Activated naive CD4-positive, alpha-beta T cell (primary cell): ENCODE results near the gene RAI1.

Experiments
- DNase-seq, 4 experiments: peaks; one replicate each; lab custom pipeline; 2025; lab: John Stamatoyannopoulos, UW

Gene RAI1

DNA sequence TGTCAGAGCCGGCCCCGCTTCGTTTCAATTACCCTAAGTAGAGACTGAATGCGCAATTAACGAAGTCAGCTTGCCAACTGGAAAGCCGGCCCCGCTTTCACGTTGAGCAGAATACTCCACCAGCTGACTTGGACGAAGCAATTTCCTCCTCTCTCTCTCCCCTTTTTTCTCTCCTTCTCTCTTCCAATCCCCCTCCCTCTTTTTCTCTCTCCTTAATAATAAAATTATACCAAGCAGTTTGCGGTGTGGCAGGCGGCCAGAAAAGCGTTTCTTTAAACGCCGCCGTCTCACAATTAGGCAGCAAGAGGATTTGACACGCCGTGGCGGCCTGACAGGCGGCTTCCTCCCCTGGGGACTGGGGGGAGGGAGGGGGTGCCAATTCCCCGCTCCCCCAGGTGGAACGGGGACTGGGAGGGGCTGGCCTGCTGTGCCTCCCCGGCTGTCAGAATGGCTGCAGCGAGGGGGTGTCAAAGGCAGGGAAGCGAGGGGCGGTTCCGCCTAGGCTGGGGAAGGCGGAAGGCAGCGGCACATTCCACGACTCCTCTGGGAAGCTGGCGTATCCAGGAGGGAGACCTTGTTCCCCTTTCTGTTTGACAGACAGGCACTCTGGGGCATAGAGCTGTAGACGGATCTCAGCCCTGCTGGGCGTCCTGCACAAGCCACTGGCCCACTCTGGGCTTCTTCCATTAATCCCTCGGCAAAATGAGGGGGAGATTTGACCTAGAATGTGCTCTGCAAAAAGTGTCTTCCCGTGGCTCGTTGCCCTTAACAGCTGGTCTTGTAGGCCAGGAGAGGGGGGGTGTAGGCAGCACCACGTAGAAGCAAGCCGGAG is 102.8 kb downstream of the RAI1 start:
- DNase-seq = peak in 2 of 4 experiments; percentile 12 to 34

DNA sequence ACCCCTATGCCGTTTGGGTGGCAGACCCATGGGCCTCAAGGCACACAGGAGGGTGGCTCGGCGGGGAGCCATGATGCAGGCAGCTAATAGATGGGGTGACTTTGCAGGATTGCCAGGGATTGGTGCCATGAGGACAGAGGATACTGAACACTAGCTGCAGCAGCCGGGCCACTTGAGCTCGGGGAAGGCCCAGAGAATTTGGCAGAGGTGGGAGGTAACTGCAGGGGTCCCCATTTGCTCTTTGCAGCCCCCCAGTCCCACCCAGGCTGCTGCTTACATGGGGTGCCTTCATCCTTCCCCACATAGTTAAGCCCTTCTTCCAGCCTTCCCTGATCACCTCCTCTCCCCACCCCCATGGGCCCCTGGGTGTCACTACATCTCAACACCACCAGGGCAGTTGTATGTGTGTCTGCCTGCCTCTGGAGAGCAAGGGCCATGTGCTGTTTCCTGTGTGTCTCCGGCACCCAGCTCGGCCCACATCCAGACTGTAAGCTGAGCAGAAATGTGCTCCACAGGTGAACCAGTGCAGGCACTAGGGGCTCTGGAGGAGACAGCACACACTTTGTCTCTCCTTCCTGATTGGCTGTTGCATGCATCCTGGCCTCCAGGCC is 103.5 kb downstream of the RAI1 start:
- peak in 2 of 4 experiments; percentile 12 to 49 for DNase-seq

DNA sequence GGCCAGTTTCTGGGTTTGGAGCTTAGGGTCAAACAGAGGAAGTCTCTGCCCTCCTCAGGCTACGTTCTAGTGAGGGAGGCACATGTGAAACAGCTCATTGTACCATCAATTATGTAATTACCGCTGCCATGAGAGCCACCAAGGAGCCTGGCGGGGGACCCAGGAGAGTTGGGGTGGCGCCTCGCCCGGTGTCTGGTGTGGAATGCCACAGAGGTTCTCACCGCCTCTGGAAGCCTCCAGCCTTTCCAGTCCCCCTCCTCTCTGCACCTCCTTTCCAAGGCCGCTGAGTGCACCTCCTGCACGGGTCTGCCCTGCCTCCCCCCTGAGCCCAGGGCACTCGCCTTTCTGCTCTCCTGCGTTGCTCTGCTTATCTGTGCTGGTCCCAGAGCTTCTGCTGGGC is 104.1 kb downstream of the RAI1 start:
- no peak for DNase-seq

DNA sequence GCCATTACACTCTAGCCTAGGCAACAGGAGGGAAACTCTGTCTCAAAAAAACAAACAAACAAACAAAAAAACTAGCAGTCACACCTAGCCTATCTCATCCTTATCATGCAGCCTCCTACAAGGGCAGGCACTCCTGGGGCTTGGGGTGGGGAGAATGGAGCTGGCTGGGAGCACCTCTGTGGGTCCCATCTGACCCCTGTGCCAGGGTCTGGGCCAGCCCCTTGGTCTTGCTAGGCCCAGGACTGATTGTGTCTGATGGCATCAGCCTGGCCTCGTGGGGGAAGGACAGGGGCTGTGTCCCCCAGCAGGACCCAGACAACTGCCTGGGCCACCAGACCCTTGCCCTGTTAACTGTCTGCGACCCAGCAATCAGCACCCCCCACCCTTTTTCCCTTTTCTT is 105.7 kb downstream of the RAI1 start:
- DNase-seq = no peak

DNA sequence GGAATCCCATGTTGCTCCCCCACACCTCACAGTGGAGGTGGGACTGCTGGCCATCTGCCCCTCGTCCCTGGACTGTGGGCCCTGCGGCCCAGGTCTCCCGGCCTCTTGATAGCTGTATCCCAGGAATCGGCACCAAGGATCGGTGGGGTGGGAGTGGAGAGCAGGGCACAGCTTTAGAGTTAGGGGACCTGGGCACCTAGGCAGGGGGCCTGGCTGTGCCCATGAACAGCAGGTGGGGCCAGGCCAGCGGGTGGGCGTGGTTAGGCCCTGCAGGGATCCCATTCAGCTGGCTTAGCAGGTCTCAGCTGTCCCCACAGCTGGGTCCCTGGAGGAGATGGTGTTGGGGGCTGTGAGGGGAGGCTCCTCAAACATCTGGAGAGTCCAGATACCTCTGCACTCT is 106.3 kb downstream of the RAI1 start:
- DNase-seq = no peak

DNA sequence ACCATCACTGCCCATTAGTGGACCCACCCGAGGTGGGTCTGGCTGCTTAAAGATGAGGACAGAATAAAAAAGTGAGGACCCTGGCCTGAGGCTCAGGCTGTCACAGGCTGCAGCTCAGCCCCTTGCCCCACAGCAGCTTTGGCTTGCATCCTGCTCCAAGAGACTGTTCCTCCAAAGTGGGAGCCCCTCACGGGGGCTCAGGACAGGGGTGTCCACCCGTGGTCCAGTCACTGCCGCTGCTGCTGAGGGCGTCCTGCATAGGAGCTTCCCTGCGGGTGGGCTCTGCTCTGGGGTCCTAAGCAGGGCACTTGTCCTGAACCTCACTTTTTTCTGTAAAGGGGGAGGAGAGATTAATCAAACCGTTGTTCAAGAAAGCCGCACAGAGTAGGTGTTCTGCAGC is 107.7 kb downstream of the RAI1 start:
- DNase-seq = no peak

DNA sequence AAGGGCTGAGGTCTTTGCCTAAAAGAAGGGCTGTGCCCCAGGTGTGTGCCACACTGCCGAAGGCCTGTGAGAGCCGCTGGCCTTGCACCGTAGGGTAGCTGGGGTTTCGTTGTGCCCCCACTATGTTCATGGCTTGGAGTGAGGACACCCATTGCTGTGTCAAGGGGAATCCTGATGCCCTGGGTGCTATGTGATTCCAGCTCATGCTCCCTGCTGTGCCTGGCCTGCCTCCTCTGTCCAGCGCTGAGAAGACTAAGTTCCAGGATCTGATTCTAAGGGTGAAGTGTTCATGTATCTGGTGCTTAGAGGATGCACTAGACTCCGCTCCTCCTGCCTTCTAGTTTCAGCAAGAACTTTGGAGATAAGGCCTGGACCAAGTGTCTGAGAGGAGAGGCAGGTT is 108.2 kb downstream of the RAI1 start:
- DNase-seq = no peak

DNA sequence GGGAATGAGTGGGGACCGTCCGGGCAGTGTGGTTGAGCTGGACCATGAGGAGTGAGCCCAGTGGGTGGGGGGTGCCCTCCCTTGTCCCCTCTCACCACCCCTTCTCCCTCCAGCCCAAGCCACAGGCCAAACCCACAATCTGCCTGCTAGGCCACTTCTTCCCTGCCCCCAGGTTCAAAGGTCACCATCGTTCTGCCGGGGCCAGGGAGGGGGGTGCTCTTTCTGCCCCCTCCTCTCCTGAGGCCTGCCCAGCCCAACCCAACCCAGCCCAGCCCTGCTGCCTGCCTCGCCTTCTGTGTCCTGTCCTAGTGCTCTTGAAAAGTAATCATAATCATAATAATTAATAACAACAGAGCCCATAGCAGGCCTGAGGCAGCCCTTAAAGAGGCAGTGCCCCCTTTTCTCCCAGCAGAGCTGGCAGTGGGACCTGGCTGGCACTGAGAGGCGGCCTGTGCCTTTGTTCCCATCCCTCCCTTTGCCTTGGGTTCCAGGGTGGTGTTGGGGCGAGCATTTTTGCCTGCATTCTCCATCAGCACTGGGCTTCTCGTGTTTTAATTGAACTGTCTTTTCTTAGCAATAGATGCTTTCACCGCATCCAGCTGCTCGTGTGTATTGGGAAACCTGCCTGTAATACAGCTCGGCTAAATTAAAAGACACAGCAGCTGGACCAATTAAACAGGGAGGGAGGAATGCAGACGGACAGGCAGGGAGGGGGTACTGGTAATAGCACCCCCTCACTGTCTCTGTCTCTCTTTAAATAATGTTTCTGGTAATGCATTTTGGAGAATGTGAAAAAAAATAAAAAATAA is 108.8 kb downstream of the RAI1 start:
- no peak for DNase-seq

DNA sequence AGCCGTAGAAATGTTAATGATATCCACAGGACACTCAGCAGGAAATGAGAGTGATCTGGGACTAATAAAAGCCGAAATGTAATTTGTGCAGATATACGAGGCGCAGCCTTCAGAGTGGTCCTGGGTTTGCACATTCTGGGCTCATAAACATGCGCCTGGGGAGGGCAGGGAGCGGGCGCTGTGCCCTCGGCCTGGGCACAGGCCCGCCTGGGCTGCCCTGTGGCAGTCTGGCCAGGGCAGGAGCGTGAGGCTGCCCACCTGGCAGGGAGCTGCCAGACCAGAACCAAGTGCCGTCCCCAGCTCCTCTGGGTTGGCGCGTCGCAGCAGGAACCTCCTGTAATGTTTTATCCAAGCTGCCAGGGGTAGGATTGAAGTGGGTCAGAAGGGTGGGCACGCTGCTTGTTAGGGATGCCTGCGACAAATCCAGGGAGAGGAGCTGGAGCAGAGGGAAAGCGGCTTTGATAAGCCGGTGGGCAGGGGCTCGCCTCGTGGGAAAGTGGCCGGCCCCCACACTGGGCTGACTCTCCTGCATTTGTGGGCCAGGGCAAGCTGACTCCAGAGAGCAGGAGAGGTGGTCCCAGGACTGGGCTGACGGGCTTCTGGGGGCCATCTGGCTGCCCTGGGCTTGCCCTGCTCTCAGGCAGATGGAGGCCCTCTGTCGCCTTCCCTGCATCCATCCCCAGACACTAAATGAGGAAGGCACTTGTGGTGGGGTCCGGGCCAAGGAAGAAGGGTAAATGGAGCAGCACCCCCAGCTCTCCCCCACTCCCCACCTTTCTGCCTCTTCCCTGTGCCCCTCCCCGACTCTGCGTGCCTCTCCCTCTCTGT is 109.6 kb downstream of the RAI1 start:
- no peak for DNase-seq

DNA sequence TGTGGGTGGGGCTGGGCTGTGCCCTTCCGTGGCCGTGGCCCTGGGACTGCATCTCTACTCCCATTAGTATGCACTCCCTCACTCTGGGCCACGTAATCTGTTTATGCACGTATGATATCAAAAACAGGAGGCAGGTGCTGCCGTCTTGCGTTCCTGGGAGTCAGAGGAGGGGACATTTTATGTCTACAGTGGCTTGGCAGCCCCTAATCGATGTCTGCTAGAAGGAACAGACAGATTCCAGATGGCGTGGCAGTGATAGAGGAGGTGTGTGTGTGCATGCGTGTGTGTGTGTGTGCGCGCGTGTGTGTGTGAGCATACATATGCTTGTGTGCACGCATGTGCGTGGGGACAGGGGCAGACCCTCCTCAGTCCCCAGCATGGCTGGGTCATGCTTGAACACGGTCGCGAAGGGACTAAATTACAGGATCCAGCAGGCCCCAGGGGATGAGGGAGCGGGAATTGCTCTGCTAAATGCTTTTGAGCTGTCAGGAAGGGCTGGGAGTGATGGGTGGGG is 110.8 kb downstream of the RAI1 start:
- peak in 1 of 4 experiments; percentile 18 for DNase-seq

DNA sequence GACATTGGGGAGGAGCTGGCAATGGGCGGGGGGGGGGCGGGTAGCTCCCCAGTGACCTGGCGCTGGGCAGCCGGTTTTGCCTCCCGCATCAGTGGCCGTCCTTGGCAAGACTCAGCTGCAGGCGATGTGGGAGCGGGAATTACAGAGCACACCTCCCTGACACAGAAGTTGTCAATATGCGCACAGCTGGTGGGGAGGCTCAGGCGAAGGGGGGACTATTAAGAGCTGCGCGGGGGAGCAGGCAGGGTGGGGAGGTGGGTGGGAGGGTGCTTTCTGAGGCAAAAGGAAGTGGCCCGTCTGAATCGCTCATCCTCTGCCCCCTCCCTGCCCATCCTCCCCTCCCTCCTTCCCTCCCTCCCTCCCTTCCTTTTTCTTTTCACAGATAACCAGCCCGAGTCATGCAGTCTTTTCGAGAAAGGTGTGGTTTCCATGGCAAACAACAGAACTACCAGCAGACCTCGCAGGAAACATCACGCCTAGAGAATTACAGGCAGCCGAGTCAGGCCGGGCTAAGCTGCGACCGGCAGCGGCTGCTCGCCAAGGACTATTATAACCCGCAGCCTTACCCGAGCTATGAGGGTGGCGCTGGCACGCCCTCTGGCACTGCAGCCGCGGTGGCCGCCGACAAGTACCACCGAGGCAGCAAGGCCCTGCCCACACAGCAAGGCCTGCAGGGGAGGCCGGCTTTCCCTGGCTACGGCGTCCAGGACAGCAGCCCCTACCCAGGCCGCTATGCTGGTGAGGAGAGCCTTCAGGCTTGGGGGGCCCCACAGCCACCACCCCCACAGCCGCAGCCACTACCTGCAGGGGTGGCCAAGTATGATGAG is 111.5 kb downstream of the RAI1 start:
- peak in 2 of 4 experiments; percentile 48 to 56 for DNase-seq

DNA sequence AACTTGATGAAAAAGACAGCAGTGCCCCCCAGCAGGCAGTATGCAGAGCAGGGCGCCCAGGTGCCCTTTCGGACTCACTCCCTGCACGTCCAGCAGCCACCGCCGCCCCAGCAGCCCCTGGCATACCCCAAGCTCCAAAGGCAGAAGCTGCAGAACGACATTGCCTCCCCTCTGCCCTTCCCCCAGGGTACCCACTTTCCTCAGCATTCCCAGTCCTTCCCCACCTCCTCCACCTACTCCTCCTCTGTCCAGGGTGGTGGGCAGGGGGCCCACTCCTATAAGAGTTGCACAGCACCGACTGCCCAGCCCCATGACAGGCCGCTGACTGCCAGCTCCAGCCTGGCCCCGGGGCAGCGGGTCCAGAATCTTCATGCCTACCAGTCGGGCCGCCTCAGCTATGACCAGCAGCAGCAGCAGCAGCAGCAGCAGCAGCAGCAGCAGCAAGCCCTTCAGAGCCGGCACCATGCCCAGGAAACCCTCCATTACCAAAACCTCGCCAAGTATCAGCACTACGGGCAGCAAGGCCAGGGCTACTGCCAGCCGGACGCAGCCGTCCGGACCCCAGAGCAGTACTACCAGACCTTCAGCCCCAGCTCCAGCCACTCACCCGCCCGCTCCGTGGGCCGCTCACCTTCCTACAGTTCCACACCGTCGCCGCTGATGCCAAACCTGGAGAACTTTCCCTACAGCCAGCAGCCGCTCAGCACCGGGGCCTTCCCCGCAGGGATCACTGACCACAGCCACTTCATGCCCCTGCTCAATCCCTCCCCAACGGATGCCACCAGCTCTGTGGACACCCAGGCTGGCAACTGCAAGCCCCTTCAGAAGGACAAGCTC is 112.3 kb downstream of the RAI1 start:
- DNase-seq = no peak

DNA sequence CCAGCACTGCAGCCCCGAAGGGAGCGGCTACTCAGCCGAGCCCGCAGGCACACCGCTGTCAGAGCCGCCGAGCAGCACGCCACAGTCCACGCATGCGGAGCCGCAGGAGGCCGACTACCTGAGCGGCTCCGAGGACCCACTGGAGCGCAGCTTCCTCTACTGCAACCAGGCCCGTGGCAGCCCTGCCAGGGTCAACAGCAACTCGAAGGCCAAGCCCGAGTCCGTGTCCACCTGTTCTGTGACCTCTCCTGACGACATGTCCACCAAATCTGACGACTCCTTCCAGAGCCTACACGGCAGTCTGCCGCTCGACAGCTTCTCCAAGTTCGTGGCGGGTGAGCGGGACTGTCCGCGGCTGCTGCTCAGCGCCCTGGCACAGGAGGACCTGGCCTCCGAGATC is 113.1 kb downstream of the RAI1 start:
- DNase-seq = no peak

DNA sequence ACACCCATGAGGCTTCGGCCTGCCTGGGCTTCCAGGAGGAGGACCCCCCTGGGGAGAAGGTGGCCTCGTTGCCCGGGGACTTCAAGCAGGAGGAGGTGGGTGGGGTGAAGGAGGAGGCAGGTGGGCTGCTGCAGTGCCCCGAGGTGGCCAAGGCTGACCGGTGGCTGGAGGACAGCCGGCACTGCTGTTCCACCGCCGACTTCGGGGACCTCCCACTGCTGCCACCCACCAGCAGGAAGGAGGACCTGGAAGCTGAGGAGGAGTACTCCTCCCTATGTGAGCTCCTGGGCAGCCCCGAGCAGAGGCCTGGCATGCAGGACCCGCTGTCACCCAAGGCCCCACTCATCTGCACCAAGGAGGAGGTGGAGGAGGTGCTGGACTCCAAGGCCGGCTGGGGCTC is 114.0 kb downstream of the RAI1 start:
- no peak for DNase-seq

DNA sequence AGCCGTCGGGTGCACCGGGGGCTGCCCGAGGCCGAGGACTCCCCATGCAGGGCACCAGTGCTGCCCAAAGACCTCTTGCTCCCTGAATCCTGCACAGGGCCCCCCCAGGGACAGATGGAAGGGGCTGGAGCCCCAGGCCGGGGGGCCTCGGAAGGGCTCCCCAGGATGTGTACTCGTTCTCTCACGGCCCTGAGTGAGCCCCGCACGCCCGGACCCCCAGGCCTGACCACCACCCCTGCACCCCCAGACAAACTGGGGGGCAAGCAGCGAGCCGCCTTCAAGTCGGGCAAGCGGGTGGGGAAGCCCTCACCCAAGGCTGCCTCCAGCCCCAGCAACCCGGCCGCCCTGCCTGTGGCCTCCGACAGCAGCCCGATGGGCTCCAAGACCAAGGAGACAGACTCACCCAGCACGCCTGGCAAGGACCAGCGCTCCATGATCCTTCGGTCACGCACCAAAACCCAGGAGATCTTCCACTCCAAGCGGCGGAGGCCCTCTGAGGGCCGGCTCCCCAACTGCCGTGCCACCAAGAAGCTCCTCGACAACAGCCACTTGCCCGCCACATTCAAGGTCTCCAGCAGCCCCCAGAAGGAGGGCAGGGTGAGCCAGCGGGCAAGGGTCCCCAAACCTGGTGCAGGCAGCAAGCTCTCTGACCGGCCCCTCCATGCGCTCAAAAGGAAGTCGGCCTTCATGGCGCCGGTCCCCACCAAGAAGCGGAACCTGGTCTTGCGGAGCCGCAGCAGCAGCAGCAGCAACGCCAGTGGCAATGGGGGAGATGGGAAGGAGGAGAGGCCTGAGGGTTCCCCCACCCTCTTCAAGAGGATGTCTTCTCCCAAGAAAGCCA is 114.9 kb downstream of the RAI1 start:
- no peak for DNase-seq

DNA sequence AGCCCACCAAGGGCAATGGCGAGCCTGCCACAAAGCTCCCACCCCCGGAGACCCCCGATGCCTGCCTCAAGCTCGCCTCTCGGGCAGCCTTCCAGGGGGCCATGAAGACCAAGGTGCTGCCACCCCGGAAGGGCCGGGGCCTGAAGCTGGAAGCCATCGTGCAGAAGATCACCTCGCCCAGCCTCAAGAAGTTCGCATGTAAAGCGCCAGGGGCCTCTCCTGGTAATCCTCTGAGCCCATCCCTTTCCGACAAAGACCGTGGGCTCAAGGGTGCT is 115.5 kb downstream of the RAI1 start:
- no peak for DNase-seq

DNA sequence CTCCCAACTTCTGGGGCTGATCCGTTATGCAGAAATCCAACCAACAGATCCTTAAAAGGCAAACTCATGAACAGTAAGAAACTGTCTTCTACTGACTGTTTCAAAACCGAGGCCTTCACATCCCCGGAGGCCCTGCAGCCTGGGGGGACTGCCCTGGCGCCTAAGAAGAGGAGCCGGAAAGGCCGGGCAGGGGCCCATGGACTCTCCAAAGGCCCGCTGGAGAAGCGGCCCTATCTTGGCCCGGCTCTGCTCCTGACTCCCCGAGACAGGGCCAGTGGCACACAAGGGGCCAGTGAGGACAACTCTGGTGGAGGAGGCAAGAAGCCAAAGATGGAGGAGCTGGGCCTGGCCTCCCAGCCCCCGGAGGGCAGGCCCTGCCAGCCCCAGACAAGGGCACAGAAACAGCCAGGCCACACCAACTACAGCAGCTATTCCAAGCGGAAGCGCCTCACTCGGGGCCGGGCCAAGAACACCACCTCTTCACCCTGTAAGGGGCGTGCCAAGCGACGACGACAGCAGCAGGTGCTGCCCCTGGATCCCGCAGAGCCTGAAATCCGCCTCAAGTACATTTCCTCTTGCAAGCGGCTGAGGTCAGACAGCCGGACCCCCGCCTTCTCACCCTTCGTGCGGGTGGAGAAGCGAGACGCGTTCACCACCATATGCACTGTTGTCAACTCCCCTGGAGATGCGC is 116.0 kb downstream of the RAI1 start:
- DNase-seq = no peak

DNA sequence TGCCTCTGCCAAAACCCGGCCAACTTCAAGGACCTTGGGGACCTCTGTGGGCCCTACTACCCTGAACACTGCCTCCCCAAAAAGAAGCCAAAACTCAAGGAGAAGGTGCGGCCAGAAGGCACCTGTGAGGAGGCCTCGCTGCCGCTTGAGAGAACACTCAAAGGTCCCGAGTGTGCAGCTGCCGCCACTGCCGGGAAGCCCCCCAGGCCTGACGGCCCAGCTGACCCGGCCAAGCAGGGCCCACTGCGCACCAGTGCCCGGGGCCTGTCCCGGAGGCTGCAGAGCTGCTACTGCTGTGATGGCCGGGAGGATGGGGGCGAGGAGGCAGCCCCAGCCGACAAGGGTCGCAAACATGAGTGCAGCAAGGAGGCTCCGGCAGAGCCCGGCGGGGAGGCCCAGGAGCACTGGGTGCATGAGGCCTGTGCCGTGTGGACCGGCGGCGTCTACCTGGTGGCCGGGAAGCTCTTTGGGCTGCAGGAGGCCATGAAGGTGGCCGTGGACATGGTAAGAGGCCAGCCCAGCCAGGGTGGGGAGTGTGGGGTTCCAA is 116.8 kb downstream of the RAI1 start:
- DNase-seq = no peak
